OCI-LY1 (cell line): ENCODE data around the gene MPPED2.

Experiments
- CTCF ChIP-seq: fragments of 200-600 bp; sonication (generic), shearing (Covaris generic); IDR thresholded peaks from 2 replicates; pipeline ENCODE4 v1.5.1; 2017; ENCODE audit warnings: mild to moderate bottlenecking, antibody characterized with exemption, low read length, moderate library complexity, mixed read lengths
- EZH2 ChIP-seq: fragments of 200-600 bp; sonication (generic), shearing (Covaris generic); IDR thresholded peaks from 2 replicates; pipeline ENCODE4 v1.8.0; 2017; ENCODE audit warnings: borderline replicate concordance, mixed run types, mild to moderate bottlenecking, antibody characterized with exemption, low read length, moderate library complexity, mixed read lengths

GRCh38 chr11:30477061-30477460, 109.1 kb downstream of the MPPED2 start:
- no peak for TF ChIP-seq CTCF
- TF ChIP-seq EZH2 = no peak
